A673 (cell line): ENCODE results near the gene PFDN2. TPM values are rescaled to one million over a fixed set of nuclear protein-coding genes. Genes with fewer than 3 reads are reported as not detected.

Experiments
- BruUV-seq: library from RNA; stranded (reverse); fragments of 400-500 nt; replicated peaks from 2 replicates; lab custom pipeline; 2021; lab: Mats Ljungman, UMichigan
- CTCF ChIA-PET: fragments of 300-600 bp; sonication (Branson Sonifier 250); formaldehyde crosslinking; loops from one replicate; lab custom pipeline; 2022; ENCODE audit warnings: antibody characterized with exemption; lab: Charles Lee
- POLR2A ChIA-PET: fragments of 300-600 bp; sonication (Branson Sonifier 250); formaldehyde crosslinking; loops from one replicate; lab custom pipeline; 2022; ENCODE audit warnings: antibody characterized with exemption; ENCODE audit not compliant: low non-redundant PET; lab: Charles Lee
- DNase-seq: peaks from one replicate; pipeline ENCODE4 v3.0.0-alpha.2; 2015; ENCODE audit warnings: low spot score
- H3K27ac ChIP-seq: fragments of 200-600 bp; sonication (generic); 2 replicates; pipeline ENCODE4 v1.5.1; 2016; ENCODE audit warnings: mixed run types, low read depth, mild to moderate bottlenecking, mixed read lengths, antibody characterized with exemption, low read length; ENCODE audit not compliant: poor library complexity, severe bottlenecking
- H3K27me3 ChIP-seq: fragments of 200-600 bp; sonication (generic); replicated peaks from 2 replicates; pipeline ENCODE4 v1.6.1; 2017; ENCODE audit warnings: mixed run types, low read depth, mild to moderate bottlenecking, mixed read lengths, antibody characterized with exemption, low read length; ENCODE audit not compliant: insufficient read depth, poor library complexity
- H3K36me3 ChIP-seq: fragments of 200-600 bp; sonication (generic); 2 replicates; pipeline ENCODE4 v1.6.1; 2016; ENCODE audit warnings: mixed run types, mild to moderate bottlenecking, mixed read lengths, antibody characterized with exemption, low read length; ENCODE audit not compliant: insufficient read depth, poor library complexity, severe bottlenecking
- H3K4me1 ChIP-seq: fragments of 200-600 bp; sonication (generic); 2 replicates; pipeline ENCODE4 v1.6.1; 2017; ENCODE audit warnings: mixed run types, mild to moderate bottlenecking, mixed read lengths, antibody characterized with exemption, low read length; ENCODE audit not compliant: insufficient read depth, poor library complexity, severe bottlenecking
- H3K4me3 ChIP-seq: fragments of 200-600 bp; sonication (generic); 2 replicates; pipeline ENCODE4 v1.5.1; 2016; ENCODE audit warnings: low read depth, mixed run types, mild to moderate bottlenecking, mixed read lengths, low read length; ENCODE audit not compliant: poor library complexity, severe bottlenecking
- H3K9me3 ChIP-seq: fragments of 200-600 bp; sonication (generic); 2 replicates; pipeline ENCODE4 v1.6.1; 2016; ENCODE audit warnings: mixed run types, low read depth, mild to moderate bottlenecking, mixed read lengths, antibody characterized with exemption, low read length; ENCODE audit not compliant: poor library complexity, severe bottlenecking
- EZH2 ChIP-seq: fragments of 200-600 bp; sonication (generic); IDR thresholded peaks from 2 replicates; pipeline ENCODE4 v1.6.1; 2017; ENCODE audit warnings: borderline replicate concordance, low read depth, mild to moderate bottlenecking, mixed read lengths, antibody characterized with exemption, low read length; ENCODE audit not compliant: poor library complexity, severe bottlenecking
- intact Hi-C: fragments of 100-400 bp; cut with micrococcal nuclease; formaldehyde crosslinking; loops from one replicate; pipeline ENCODE4 v1.10.0; 2022; ENCODE audit not compliant: unreplicated experiment
- total RNA-seq: library from RNA; stranded (reverse); gene quantifications from 2 replicates; pipeline ENCODE4 v1.2.3, GENCODE V29; 2021
- TF ChIP-seq, protein P1 (sequence below): fragments of 300-800, 200-600 bp; sonication (generic); conservative IDR thresholded peaks from 2 replicates; pipeline ENCODE4 v1.5.1; 2017; ENCODE audit warnings: low read depth, mild to moderate bottlenecking, antibody characterized with exemption, low read length, moderate library complexity, mixed read lengths

The PFDN2 gene
- total RNA-seq, 1 experiment from 2014 or later = 131 TPM

GRCh38 chr1:161128591-161129420 is 11.0 kb upstream of the PFDN2 start:
- BruUV-seq = no TSS peak
- CTCF ChIA-PET = no interaction called here

GRCh38 chr1:161127649-161128048 is 9.8 kb upstream of the PFDN2 start:
- H3K36me3 ChIP-seq = peaks cover 65% of the 10 kb centered on the region
- no peaks in the 10 kb centered on the region for H3K9me3 ChIP-seq
- POLR2A ChIA-PET = no interaction called here
- H3K4me3 ChIP-seq = no peak overlapping the region
- peaks cover 11% of the 10 kb centered on the region for H3K4me1 ChIP-seq
- intact Hi-C loops = no loop called here
- no peak for DNase-seq
- no peaks in the 10 kb centered on the region for H3K27me3 ChIP-seq
- H3K27ac ChIP-seq = no peak overlapping the region
- BruUV-seq = no TSS peak
- TF ChIP-seq EZH2 = no peak
- TF ChIP-seq, protein P1, sequence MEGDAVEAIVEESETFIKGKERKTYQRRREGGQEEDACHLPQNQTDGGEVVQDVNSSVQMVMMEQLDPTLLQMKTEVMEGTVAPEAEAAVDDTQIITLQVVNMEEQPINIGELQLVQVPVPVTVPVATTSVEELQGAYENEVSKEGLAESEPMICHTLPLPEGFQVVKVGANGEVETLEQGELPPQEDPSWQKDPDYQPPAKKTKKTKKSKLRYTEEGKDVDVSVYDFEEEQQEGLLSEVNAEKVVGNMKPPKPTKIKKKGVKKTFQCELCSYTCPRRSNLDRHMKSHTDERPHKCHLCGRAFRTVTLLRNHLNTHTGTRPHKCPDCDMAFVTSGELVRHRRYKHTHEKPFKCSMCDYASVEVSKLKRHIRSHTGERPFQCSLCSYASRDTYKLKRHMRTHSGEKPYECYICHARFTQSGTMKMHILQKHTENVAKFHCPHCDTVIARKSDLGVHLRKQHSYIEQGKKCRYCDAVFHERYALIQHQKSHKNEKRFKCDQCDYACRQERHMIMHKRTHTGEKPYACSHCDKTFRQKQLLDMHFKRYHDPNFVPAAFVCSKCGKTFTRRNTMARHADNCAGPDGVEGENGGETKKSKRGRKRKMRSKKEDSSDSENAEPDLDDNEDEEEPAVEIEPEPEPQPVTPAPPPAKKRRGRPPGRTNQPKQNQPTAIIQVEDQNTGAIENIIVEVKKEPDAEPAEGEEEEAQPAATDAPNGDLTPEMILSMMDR = no peak
- CTCF ChIA-PET = interaction anchor here (0.6 kb wide), 1 partner anchor 30 kb away, joined by 3 read pairs; the partner anchor contains the start of gene KLHDC9

More at GRCh38 chr1:161128591-161129420, 11.0 kb upstream of the PFDN2 start:
- no peak overlapping the region for H3K27ac ChIP-seq
- intact Hi-C loops = no loop called here
- TF ChIP-seq, protein P1 = no peak
- TF ChIP-seq EZH2 = no peak
- no peak overlapping the region for H3K4me3 ChIP-seq
- H3K4me1 ChIP-seq = peaks cover 14% of the 10 kb centered on the region
- no peaks in the 10 kb centered on the region for H3K9me3 ChIP-seq
- DNase-seq = no peak
- H3K27me3 ChIP-seq = no peaks in the 10 kb centered on the region
- H3K36me3 ChIP-seq = peaks cover 53% of the 10 kb centered on the region
- POLR2A ChIA-PET = no interaction called here

GRCh38 chr1:161122967-161123366 is 5.1 kb upstream of the PFDN2 start:
- ChIA-PET POLR2A (no interaction called here), CTCF (interaction anchor here (0.6 kb wide), 1 partner anchor 155 kb away, joined by 6 read pairs; no protein-coding TSS in a partner anchor)
- Histone ChIP-seq H3K27ac (no peak overlapping the region), H3K4me1 (peaks cover 9% of the 10 kb centered on the region), H3K4me3 (no peak overlapping the region), H3K9me3 (no peaks in the 10 kb centered on the region), H3K27me3 (no peaks in the 10 kb centered on the region), H3K36me3 (peaks cover 70% of the 10 kb centered on the region)
- BruUV-seq = no TSS peak
- no peak for TF ChIP-seq EZH2
- TF ChIP-seq, protein P1 = no peak
- intact Hi-C loops = no loop called here
- no peak for DNase-seq
